Skeletal muscle satellite cell (primary cell): ENCODE results near the gene FRYL.

Experiments used
- H3K27me3 ChIP-seq: 2 replicates; pipeline ENCODE4 v1.7.0; 2013; ENCODE audit warnings: low read length; ENCODE audit not compliant: control insufficient read depth, insufficient read depth
- H3K36me3 ChIP-seq: 2 replicates; pipeline ENCODE4 v1.7.0; 2013; ENCODE audit warnings: mild to moderate bottlenecking, control low read depth, low read length; ENCODE audit not compliant: insufficient read depth
- H3K4me1 ChIP-seq: 2 replicates; pipeline ENCODE4 v1.7.0; 2013; ENCODE audit warnings: low read length; ENCODE audit not compliant: control insufficient read depth, insufficient read depth
- H3K4me2 ChIP-seq: 2 replicates; pipeline ENCODE4 v1.7.0; 2013; ENCODE audit warnings: mild to moderate bottlenecking, low read length
- H3K4me3 ChIP-seq: 2 replicates; pipeline ENCODE4 v1.7.0; 2013; ENCODE audit warnings: low read length
- H3K9ac ChIP-seq: 2 replicates; pipeline ENCODE4 v1.7.0; 2013; ENCODE audit warnings: mild to moderate bottlenecking, low read depth, low read length, moderate library complexity
- H3K9me3 ChIP-seq: replicated peaks from 2 replicates; pipeline ENCODE4 v1.7.0; 2013; ENCODE audit warnings: mild to moderate bottlenecking, control low read depth, low read length

Gene FRYL

GRCh38 chr4:48589098-48589445 is 191.0 kb downstream of the FRYL start:
- H3K4me3 ChIP-seq, result no peak overlapping the region
- H3K9me3 ChIP-seq, result no peaks in the 10 kb centered on the region
- no peak overlapping the region for H3K9ac ChIP-seq
- H3K27me3 ChIP-seq, result no peaks in the 10 kb centered on the region
- H3K4me1 ChIP-seq, result no peaks in the 10 kb centered on the region
- no peak overlapping the region for H3K4me2 ChIP-seq
- peaks cover 24% of the 10 kb centered on the region for H3K36me3 ChIP-seq

- Histone ChIP-seq H3K9ac (no peak overlapping the region), H3K4me3 (no peak overlapping the region), H3K4me1 (no peaks in the 10 kb centered on the region), H3K9me3 (no peaks in the 10 kb centered on the region), H3K36me3 (peaks cover 25% of the 10 kb centered on the region), H3K27me3 (no peaks in the 10 kb centered on the region), H3K4me2 (no peak overlapping the region)
Measured at GRCh38 chr4:48588230-48589097, 191.6 kb downstream of the FRYL start.

GRCh38 chr4:48585401-48585800 is 194.7 kb downstream of the FRYL start:
- no peaks in the 10 kb centered on the region for H3K4me1 ChIP-seq
- H3K27me3 ChIP-seq, result no peaks in the 10 kb centered on the region
- no peak overlapping the region for H3K9ac ChIP-seq
- H3K9me3 ChIP-seq, result no peaks in the 10 kb centered on the region
- H3K4me2 ChIP-seq, result no peak overlapping the region
- no peak overlapping the region for H3K4me3 ChIP-seq
- H3K36me3 ChIP-seq, result peaks cover 30% of the 10 kb centered on the region

- Histone ChIP-seq H3K4me1 (no peaks in the 10 kb centered on the region), H3K27me3 (no peaks in the 10 kb centered on the region), H3K9me3 (no peaks in the 10 kb centered on the region), H3K9ac (no peak overlapping the region), H3K4me2 (no peak overlapping the region), H3K36me3 (peaks cover 17% of the 10 kb centered on the region), H3K4me3 (no peak overlapping the region)
Measured at GRCh38 chr4:48578132-48578968, 201.7 kb downstream of the FRYL start.

GRCh38 chr4:48575964-48576363 is 204.1 kb downstream of the FRYL start:
- Histone ChIP-seq H3K36me3 (peaks cover 18% of the 10 kb centered on the region), H3K4me3 (no peak overlapping the region), H3K4me2 (no peak overlapping the region), H3K27me3 (no peaks in the 10 kb centered on the region), H3K9ac (no peak overlapping the region), H3K4me1 (peaks cover 7% of the 10 kb centered on the region), H3K9me3 (no peaks in the 10 kb centered on the region)

- H3K4me2 ChIP-seq, result peak overlapping the region; percentile 62
- peaks cover 39% of the 10 kb centered on the region for H3K36me3 ChIP-seq
- H3K9me3 ChIP-seq, result no peaks in the 10 kb centered on the region
- H3K4me3 ChIP-seq, result no peak overlapping the region
- peaks cover 18% of the 10 kb centered on the region for H3K4me1 ChIP-seq
- H3K27me3 ChIP-seq, result no peaks in the 10 kb centered on the region
- H3K9ac ChIP-seq, result no peak overlapping the region
Measured at GRCh38 chr4:48571471-48571870, 208.6 kb downstream of the FRYL start.

- peak overlapping the region; percentile 23 for H3K9ac ChIP-seq
- peak overlapping the region; percentile 62 for H3K4me2 ChIP-seq
- H3K27me3 ChIP-seq, result no peaks in the 10 kb centered on the region
- no peaks in the 10 kb centered on the region for H3K9me3 ChIP-seq
- H3K4me3 ChIP-seq, result no peak overlapping the region
- H3K4me1 ChIP-seq, result peaks cover 18% of the 10 kb centered on the region
- peaks cover 40% of the 10 kb centered on the region for H3K36me3 ChIP-seq
Measured at GRCh38 chr4:48570646-48571220, 209.3 kb downstream of the FRYL start.

- Histone ChIP-seq H3K4me2 (no peak overlapping the region), H3K36me3 (peaks cover 49% of the 10 kb centered on the region)
Measured at GRCh38 chr4:48566034-48566384, 214.1 kb downstream of the FRYL start.

GRCh38 chr4:48565362-48566033 is 214.6 kb downstream of the FRYL start:
- no peak overlapping the region for H3K4me3 ChIP-seq
- H3K27me3 ChIP-seq, result no peaks in the 10 kb centered on the region
- peaks cover 6% of the 10 kb centered on the region for H3K4me1 ChIP-seq
- no peaks in the 10 kb centered on the region for H3K9me3 ChIP-seq
- no peak overlapping the region for H3K9ac ChIP-seq
- H3K4me2 ChIP-seq, result no peak overlapping the region
- peaks cover 52% of the 10 kb centered on the region for H3K36me3 ChIP-seq

More at GRCh38 chr4:48566034-48566384, 214.1 kb downstream of the FRYL start:
- no peaks in the 10 kb centered on the region for H3K27me3 ChIP-seq
- H3K9me3 ChIP-seq, result no peaks in the 10 kb centered on the region
- H3K9ac ChIP-seq, result no peak overlapping the region
- H3K4me1 ChIP-seq, result peaks cover 11% of the 10 kb centered on the region
- H3K4me3 ChIP-seq, result no peak overlapping the region

- H3K27me3 ChIP-seq, result no peaks in the 10 kb centered on the region
- H3K9ac ChIP-seq, result no peak overlapping the region
- no peaks in the 10 kb centered on the region for H3K9me3 ChIP-seq
- H3K36me3 ChIP-seq, result peaks cover 48% of the 10 kb centered on the region
- no peak overlapping the region for H3K4me2 ChIP-seq
- H3K4me1 ChIP-seq, result no peaks in the 10 kb centered on the region
- H3K4me3 ChIP-seq, result no peak overlapping the region
Measured at GRCh38 chr4:48564151-48564550, 215.9 kb downstream of the FRYL start.

GRCh38 chr4:48558819-48559218 is 221.3 kb downstream of the FRYL start:
- Histone ChIP-seq H3K36me3 (peaks cover 51% of the 10 kb centered on the region), H3K9ac (no peak overlapping the region), H3K4me1 (no peaks in the 10 kb centered on the region), H3K27me3 (no peaks in the 10 kb centered on the region), H3K4me2 (no peak overlapping the region), H3K9me3 (no peaks in the 10 kb centered on the region), H3K4me3 (no peak overlapping the region)
